Stimulated activated CD4-positive, alpha-beta T cell treated with anti-CD3 and anti-CD28 coated beads, Interleukin-12 subunit alpha, Interleukin-12 subunit beta, amount 100 ng/mL, for 24 hours (primary cell): ENCODE results near the gene PKHD1.

Experiments
- DNase-seq, 2 experiments: peaks; one replicate each; pipeline ENCODE4 v3.0.0-alpha.2; 2020; ENCODE audit warnings: low read depth in 2 of 2

The PKHD1 gene

GRCh38 chr6:51684603-51685002 is 402.8 kb downstream of the PKHD1 start:
- no peak for DNase-seq

GRCh38 chr6:51684038-51684437 is 403.4 kb downstream of the PKHD1 start:
- no peak for DNase-seq

- no peak for DNase-seq
These were observed 408.4 kb downstream of the PKHD1 start for GRCh38 chr6:51678905-51679620.

GRCh38 chr6:51678274-51678673 is 409.1 kb downstream of the PKHD1 start:
- no peak for DNase-seq

DNA sequence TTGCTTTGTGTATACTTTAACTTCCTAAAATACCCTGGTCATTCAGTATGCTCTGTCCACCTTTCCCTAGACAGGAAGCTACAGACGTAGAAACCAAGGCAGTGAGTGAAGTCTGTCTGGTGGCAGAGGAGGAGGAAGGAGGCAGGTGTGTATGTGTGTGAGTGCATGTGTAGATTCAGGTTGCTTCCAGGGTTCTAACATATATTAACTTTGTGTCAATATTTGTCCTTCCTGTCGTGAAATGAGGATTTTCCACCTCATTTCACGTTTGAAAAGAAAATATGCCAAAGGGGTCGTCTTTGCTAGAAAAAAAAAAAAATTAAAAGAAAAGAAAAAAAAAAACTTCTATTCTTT is 411.5 kb downstream of the PKHD1 start:
- no peak for DNase-seq

DNA sequence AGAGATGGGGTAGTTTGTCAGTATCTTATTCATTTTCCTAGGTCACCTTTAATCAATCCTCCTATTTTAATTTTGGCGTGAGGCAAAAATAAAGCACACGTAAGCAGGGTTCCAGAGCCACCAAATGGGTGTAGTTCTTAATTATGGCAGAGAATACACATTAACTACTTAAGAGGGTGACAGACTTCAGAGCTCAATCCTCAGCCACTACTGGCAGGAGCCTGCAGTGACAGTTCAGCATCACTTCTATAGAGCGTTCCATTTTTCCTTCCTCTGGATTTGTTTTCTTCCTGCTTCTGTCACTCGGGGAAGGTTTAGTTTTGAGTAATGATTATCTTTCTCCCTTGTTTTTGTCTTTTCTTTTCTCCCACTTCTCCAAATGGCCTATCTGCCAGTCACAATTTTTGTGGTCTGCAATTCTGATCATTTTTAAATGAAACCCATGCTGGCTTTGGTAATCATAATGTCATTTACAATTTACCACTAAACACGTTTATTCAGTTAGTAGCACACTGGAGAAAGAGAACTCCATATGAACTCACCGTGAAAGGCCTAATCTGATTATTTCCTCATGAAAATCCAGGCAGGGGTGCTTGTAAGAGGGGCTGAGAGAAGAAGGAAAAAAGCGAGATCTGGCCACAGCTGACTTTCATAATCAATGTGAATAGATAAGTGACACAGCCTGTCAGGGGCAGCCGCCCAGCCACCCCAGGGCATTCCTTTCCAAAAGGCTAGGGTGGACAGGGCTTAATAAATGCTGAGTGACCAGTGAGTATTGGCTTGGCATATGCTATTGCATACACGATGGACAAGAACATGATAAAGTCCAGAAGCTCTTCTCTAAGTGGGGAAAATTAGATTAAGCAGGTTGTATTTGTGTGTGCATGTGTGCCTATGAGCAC is 412.1 kb downstream of the PKHD1 start:
- no peak for DNase-seq

- DNase-seq, result no peak
These were observed 423.9 kb downstream of the PKHD1 start for GRCh38 chr6:51663525-51663924.

DNA sequence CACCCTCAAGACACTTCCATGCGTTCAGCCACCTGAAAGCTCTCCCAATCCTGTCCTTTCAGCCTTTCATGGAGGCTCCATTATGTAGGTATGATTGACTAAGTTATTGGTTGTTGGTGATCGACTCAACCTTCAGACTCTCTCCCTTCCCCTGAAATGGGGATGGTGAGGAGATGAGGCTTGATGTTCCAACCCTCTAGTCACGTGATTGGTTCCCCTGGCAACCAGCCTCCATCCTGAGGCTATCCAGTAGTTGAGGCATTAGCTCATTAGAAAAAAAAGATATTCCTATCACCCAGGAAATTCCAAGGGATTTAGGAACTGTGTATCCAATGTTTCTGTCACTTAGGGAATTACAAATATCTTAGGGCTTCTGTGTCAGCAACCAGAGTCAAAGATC is 426.6 kb downstream of the PKHD1 start:
- DNase-seq, result no peak

DNA sequence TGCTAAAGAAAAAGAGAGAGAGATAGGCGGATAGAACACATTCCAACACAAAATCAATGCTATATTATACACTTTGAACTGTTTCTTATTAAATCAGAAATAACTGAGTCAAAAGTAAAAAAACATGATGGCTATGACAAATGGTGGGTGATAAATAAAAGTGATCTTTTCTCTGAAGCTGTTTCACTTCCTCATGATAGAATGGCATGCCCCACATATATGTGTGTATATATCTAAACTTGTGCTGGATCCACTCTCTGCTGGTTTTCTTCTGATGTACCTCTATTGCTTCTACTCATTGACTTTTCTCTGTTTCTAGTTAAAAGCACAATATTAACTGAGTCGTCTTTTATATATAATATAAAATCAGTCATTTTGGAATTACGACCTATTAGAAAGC is 429.9 kb downstream of the PKHD1 start:
- DNase-seq, result no peak

DNA sequence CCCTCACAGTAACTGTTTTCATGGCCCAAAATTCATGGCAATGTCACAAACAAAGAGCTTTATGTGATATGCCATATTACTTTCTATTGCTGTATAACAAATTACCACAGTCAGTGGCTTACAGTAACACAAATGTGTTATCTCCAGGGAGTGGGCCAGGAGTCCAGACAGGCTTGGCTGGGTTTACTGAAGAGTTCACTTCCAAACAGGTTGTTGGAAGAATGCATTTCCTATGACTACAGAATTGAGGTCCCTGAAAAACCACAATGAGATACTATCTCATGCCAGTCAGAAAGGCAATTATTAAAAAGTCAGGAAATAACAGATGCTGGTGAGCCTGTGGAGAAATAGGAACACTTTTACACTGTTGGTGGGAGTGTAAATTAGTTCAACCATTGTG is 431.9 kb downstream of the PKHD1 start:
- no peak for DNase-seq

GRCh38 chr6:51654647-51655046 is 432.8 kb downstream of the PKHD1 start:
- DNase-seq, result no peak

DNA sequence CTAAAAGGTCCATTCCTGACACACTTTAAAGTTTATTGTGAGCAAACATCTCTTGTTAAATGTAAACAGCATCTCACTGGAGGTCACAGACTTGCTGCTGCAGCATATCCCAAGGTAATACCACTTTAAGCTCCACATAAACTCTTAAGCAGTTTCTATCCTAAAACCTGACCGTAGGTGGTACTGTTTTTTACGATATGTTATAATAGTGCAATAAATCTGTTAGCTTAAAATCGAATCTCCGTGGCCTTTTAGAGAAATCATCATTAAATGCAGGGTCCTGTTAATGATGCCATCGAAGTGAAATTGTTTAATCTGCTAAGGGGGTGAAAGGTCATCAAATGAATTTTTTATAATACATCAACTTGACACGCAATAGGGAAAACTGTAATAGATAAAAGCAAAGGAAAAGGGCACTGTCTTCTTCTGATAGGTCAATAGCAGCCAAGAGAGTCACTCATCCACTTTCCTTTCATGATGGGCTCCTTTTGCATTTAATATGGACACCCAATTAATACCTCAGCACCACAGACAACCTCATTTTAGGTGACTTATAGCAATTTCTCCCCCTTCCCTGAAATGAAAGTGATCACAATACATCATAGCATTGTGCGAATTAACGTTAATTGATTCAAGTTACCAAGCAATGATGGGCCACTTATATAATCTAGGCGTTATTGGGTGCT is 436.1 kb downstream of the PKHD1 start:
- no peak for DNase-seq

- DNase-seq, result no peak
These were observed 438.6 kb downstream of the PKHD1 start for GRCh38 chr6:51648774-51649173.

GRCh38 chr6:51648236-51648635 is 439.2 kb downstream of the PKHD1 start:
- DNase-seq, result no peak

DNA sequence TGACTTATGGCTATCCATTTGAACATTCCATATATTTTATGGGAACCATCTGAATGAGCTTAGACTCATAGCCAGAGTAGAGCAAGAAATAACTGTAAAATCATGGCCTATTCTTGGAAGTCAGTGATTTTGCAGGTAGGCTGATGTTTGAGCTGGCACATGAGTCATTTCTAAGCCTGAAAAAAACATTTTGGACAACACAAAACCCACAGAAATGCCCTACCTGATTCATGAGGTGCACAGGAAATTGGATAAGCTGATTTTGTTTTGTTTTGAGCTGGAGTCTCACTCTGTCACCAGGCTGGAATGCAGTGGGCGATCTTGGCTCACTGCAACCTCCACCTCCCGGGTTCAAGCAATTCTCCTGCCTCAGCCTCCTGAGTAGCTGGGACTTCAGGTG is 443.0 kb downstream of the PKHD1 start:
- no peak for DNase-seq

DNA sequence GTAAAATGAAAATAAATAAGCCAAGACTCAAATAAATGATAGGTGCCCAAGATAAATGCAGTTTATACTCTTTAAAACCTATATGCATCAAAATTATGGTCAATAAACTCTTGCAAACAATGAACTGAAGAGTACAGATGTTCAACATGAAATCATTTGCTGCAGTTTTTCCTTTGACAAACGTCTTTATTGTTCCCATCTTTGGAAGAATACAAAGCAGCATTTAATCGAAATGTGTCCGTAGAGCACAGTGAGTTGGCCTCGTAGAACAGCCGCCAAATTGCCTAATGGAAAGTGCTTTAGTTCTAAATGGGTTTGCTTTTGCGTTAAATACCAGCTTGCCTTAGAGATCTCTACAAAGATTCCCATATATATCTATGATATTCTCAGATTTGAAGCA is 447.4 kb downstream of the PKHD1 start:
- DNase-seq, result no peak

DNA sequence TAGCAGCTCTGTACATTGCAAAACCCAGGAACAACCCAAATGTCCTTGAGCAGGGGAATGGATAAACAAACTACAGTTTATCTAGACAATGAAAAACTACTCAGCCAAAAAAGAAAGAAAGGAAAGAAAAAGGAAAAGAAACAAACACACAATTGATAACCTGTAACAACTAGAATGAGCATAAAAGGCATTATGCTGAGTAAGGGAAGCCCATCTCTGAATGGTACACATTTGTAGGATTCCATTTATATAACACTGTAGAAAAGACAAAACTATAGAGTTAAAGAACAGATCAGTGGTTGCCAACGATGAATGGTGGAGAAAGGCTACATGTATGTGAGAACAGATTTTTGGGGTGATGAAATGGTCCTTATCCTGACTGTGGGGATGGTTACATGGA is 454.0 kb downstream of the PKHD1 start:
- no peak for DNase-seq

- DNase-seq, result no peak
These were observed 457.4 kb downstream of the PKHD1 start for GRCh38 chr6:51630011-51630410.

- no peak for DNase-seq
These were observed 461.0 kb downstream of the PKHD1 start for GRCh38 chr6:51626391-51626790.

DNA sequence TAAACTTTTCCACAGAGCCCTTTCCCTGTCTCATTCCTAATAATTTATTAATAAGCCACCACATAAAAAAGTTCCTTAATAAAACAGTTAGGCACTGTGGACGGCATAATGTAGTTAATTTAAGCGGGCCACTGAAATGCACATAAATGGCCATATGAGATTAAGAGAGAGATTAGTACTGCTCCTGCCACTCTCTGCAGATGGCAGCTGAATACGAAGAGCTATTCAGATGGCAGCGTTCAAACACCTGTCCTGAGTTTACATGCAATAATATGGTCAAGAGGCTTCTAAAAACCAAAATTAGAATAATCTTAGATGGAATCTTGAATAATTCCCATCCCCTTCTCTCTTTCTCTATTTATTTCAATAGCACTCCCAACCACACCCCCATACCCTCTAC is 461.8 kb downstream of the PKHD1 start:
- DNase-seq, result no peak

GRCh38 chr6:51620971-51621370 is 466.4 kb downstream of the PKHD1 start:
- no peak for DNase-seq

- no peak for DNase-seq
These were observed 468.2 kb downstream of the PKHD1 start for GRCh38 chr6:51619042-51619799.
